ENCODE results near the gene ANKRD13B. TPM values are rescaled to one million over a fixed set of nuclear protein-coding genes. Genes with fewer than 3 reads are reported as not detected.

The ANKRD13B gene
- total RNA-seq, 2 experiments from 2014 or later, result 14.1 to 15.1 TPM

GRCh38 chr17:29576214-29577000, 16.5 kb upstream of the ANKRD13B start:
- intact Hi-C loops (cut with micrococcal nuclease), result no loop called here
- H3K4me1 Mint-ChIP-seq (ENCODE audit: low read depth), result peaks cover 11% of the 10 kb centered on the region
- no peaks in the 10 kb centered on the region for H3K9me3 Mint-ChIP-seq
- no peak overlapping the region for H3K27ac Mint-ChIP-seq
- DNase-seq, result no peak
- no peaks in the 10 kb centered on the region for H3K27me3 Mint-ChIP-seq
- POLR2A ChIA-PET, result interaction anchor here (1.2 kb wide), 2 partner anchors 9 to 11 kb away, joined by 3 read pairs; no protein-coding TSS in a partner anchor
- no peak overlapping the region for H3K4me3 Mint-ChIP-seq
- H3K36me3 Mint-ChIP-seq, result peaks cover 20% of the 10 kb centered on the region
- CTCF ChIA-PET, result interaction anchor here (0.9 to 6.9 kb wide), 5 partner anchors 9 to 42 kb away, joined by 3 to 62 read pairs (median 7); partner anchors contain the start of genes ABHD15, ANKRD13B and TP53I13

GRCh38 chr17:29577001-29577370, 15.9 kb upstream of the ANKRD13B start:
- Mint-ChIP-seq H3K4me3 (no peak overlapping the region), H3K9me3 (no peaks in the 10 kb centered on the region), H3K27ac (no peak overlapping the region), H3K4me1 (ENCODE audit: low read depth) (peaks cover 11% of the 10 kb centered on the region), H3K27me3 (no peaks in the 10 kb centered on the region), H3K36me3 (peaks cover 20% of the 10 kb centered on the region)
- DNase-seq, result no peak
- intact Hi-C loops (cut with micrococcal nuclease), result no loop called here
- CTCF ChIA-PET, result interaction anchor here (0.9 to 6.9 kb wide), 5 partner anchors 10 to 41 kb away, joined by 3 to 62 read pairs (median 7); partner anchors contain the start of genes ABHD15, ANKRD13B and TP53I13
- POLR2A ChIA-PET, result interaction anchor here (1.2 kb wide), 2 partner anchors 8 to 11 kb away, joined by 3 read pairs; no protein-coding TSS in a partner anchor

GRCh38 chr17:29577385-29578211, 15.3 kb upstream of the ANKRD13B start:
- no peaks in the 10 kb centered on the region for H3K9me3 Mint-ChIP-seq
- no peak for DNase-seq
- POLR2A ChIA-PET, result interaction anchor here (1.2 to 1.5 kb wide), 3 partner anchors 8 to 10 kb away, joined by 3 read pairs; no protein-coding TSS in a partner anchor
- no peaks in the 10 kb centered on the region for H3K27me3 Mint-ChIP-seq
- peaks cover 24% of the 10 kb centered on the region for H3K36me3 Mint-ChIP-seq
- H3K4me1 Mint-ChIP-seq (ENCODE audit: low read depth), result peaks cover 11% of the 10 kb centered on the region
- intact Hi-C loops (cut with micrococcal nuclease), result no loop called here
- CTCF ChIA-PET, result interaction anchor here (0.9 to 6.9 kb wide), 3 partner anchors 11 to 40 kb away, joined by 4 to 62 read pairs (median 8); partner anchors contain the start of gene ANKRD13B
- H3K4me3 Mint-ChIP-seq, result no peak overlapping the region
- H3K27ac Mint-ChIP-seq, result no peak overlapping the region

GRCh38 chr17:29578626-29579485, 14.1 kb upstream of the ANKRD13B start:
- CTCF ChIA-PET, result interaction anchor here (0.7 to 6.9 kb wide), 10 partner anchors 9 to 420 kb away, joined by 3 to 98 read pairs (median 5); partner anchors contain the start of gene ANKRD13B
- DNase-seq, result no peak
- no peak overlapping the region for H3K4me3 Mint-ChIP-seq
- POLR2A ChIA-PET, result interaction anchor here (1.5 kb wide), 1 partner anchor 9 kb away, joined by 3 read pairs; no protein-coding TSS in a partner anchor
- no peaks in the 10 kb centered on the region for H3K27me3 Mint-ChIP-seq
- H3K4me1 Mint-ChIP-seq (ENCODE audit: low read depth), result peaks cover 5% of the 10 kb centered on the region
- H3K9me3 Mint-ChIP-seq, result no peaks in the 10 kb centered on the region
- no peak overlapping the region for H3K27ac Mint-ChIP-seq
- H3K36me3 Mint-ChIP-seq, result peaks cover 21% of the 10 kb centered on the region
- intact Hi-C loops (cut with micrococcal nuclease), result no loop called here

GRCh38 chr17:29579866-29580771, 12.8 kb upstream of the ANKRD13B start:
- Mint-ChIP-seq H3K36me3 (peaks cover 19% of the 10 kb centered on the region), H3K9me3 (no peaks in the 10 kb centered on the region), H3K27ac (peak overlapping the region; percentile 47), H3K4me3 (no peak overlapping the region), H3K27me3 (no peaks in the 10 kb centered on the region), H3K4me1 (ENCODE audit: low read depth) (peaks cover 12% of the 10 kb centered on the region)
- CTCF ChIA-PET, result interaction anchor here (0.7 to 6.9 kb wide), 14 partner anchors 8 to 441 kb away, joined by 3 to 98 read pairs (median 5); partner anchors contain the start of gene ANKRD13B
- DNase-seq, result peak; percentile 94
- intact Hi-C loops (cut with micrococcal nuclease), result loop anchor here (1.0 to 10.0 kb wide), 6 partner anchors 11 to 355 kb away; partner anchors contain the start of genes SSH2 and TP53I13
- POLR2A ChIA-PET, result interaction anchor here (0.6 to 1.0 kb wide), 3 partner anchors 33 to 162 kb away, joined by 3 to 5 read pairs (median 4); no protein-coding TSS in a partner anchor

- H3K27me3 Mint-ChIP-seq, result no peaks in the 10 kb centered on the region
- H3K4me3 Mint-ChIP-seq, result no peak overlapping the region
- intact Hi-C loops (cut with micrococcal nuclease), result loop anchor here (10.0 kb wide), 1 partner anchor 353 kb away; the partner anchor contains the start of gene SSH2
- no peak for DNase-seq
- ChIA-PET CTCF (interaction anchor here (0.9 to 6.9 kb wide), 8 partner anchors 10 to 439 kb away, joined by 3 to 98 read pairs (median 4); partner anchors contain the start of gene ANKRD13B), POLR2A (interaction anchor here (0.7 to 1.0 kb wide), 3 partner anchors 9 to 36 kb away, joined by 3 to 5 read pairs (median 3); no protein-coding TSS in a partner anchor)
- no peak overlapping the region for H3K27ac Mint-ChIP-seq
- H3K4me1 Mint-ChIP-seq (ENCODE audit: low read depth), result peaks cover 28% of the 10 kb centered on the region
- peaks cover 11% of the 10 kb centered on the region for H3K36me3 Mint-ChIP-seq
- no peaks in the 10 kb centered on the region for H3K9me3 Mint-ChIP-seq
Observed at GRCh38 chr17:29581583-29582253, 11.2 kb upstream of the ANKRD13B start.

- CTCF ChIA-PET, result interaction anchor here (1.0 to 6.9 kb wide), 7 partner anchors 9 to 213 kb away, joined by 3 to 98 read pairs (median 3); partner anchors contain the start of gene ANKRD13B
- H3K9me3 Mint-ChIP-seq, result no peaks in the 10 kb centered on the region
- intact Hi-C loops (cut with micrococcal nuclease), result loop anchor here (10.0 kb wide), 1 partner anchor 352 kb away; the partner anchor contains the start of gene SSH2
- no peak overlapping the region for H3K4me3 Mint-ChIP-seq
- no peaks in the 10 kb centered on the region for H3K27me3 Mint-ChIP-seq
- no peak overlapping the region for H3K27ac Mint-ChIP-seq
- POLR2A ChIA-PET, result interaction anchor here (0.7 to 1.5 kb wide), 3 partner anchors 11 to 34 kb away, joined by 3 to 5 read pairs (median 4); partner anchors contain the start of gene ANKRD13B
- peaks cover 34% of the 10 kb centered on the region for H3K4me1 Mint-ChIP-seq (ENCODE audit: low read depth)
- no peak for DNase-seq
- H3K36me3 Mint-ChIP-seq, result peaks cover 11% of the 10 kb centered on the region
Observed at GRCh38 chr17:29582254-29582765, 10.6 kb upstream of the ANKRD13B start.

- H3K27me3 Mint-ChIP-seq, result no peaks in the 10 kb centered on the region
- CTCF ChIA-PET, result interaction anchor here (1.0 to 6.7 kb wide), 4 partner anchors 9 to 213 kb away, joined by 3 to 98 read pairs (median 7); partner anchors contain the start of gene ANKRD13B
- DNase-seq, result no peak
- POLR2A ChIA-PET, result interaction anchor here (1.2 to 1.5 kb wide), 2 partner anchors 10 to 34 kb away, joined by 4 to 5 read pairs; partner anchors contain the start of gene ANKRD13B
- peaks cover 39% of the 10 kb centered on the region for H3K4me1 Mint-ChIP-seq (ENCODE audit: low read depth)
- H3K36me3 Mint-ChIP-seq, result peaks cover 11% of the 10 kb centered on the region
- intact Hi-C loops (cut with micrococcal nuclease), result loop anchor here (10.0 kb wide), 1 partner anchor 352 kb away; the partner anchor contains the start of gene SSH2
- H3K27ac Mint-ChIP-seq, result no peak overlapping the region
- H3K9me3 Mint-ChIP-seq, result no peaks in the 10 kb centered on the region
- H3K4me3 Mint-ChIP-seq, result no peak overlapping the region
Observed at GRCh38 chr17:29582772-29583171, 10.2 kb upstream of the ANKRD13B start.

Data from activated CD4-positive, alpha-beta memory T cell treated with anti-CD3 and anti-CD28 coated beads for 36 hours (primary cell).